ENCODE data around the gene MAGI2. TPM values are rescaled to one million over a fixed set of nuclear protein-coding genes. Genes with fewer than 3 reads are reported as not detected.

The MAGI2 gene
- total RNA-seq, 1 donor from 2014 or later, result 13.3 TPM

DNA sequence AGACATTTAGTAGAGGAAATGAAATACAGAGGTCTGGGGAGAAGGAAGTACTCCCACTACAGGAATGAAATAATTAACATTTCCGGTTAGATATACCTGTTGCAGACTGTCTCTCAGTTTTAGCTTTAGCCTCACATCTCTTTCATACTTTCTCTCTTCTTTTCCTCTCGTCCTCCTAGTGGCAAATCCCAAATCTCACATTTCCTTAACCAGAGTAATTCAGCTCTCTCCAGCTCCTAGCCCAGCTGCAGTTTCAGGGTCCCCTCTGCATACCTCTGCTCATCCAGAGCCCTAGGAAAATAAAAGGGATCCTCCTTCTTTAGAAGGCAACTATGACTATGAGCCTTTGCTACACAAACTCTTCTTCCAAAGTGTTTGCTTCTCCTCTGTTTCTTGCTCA is 1011.7 kb downstream of the MAGI2 start:
- H3K27me3 Mint-ChIP-seq, result no peaks in the 10 kb centered on the region
- H3K27ac Mint-ChIP-seq, result no peak overlapping the region
- no peaks in the 10 kb centered on the region for H3K9me3 Mint-ChIP-seq
- TF ChIP-seq, protein P1, sequence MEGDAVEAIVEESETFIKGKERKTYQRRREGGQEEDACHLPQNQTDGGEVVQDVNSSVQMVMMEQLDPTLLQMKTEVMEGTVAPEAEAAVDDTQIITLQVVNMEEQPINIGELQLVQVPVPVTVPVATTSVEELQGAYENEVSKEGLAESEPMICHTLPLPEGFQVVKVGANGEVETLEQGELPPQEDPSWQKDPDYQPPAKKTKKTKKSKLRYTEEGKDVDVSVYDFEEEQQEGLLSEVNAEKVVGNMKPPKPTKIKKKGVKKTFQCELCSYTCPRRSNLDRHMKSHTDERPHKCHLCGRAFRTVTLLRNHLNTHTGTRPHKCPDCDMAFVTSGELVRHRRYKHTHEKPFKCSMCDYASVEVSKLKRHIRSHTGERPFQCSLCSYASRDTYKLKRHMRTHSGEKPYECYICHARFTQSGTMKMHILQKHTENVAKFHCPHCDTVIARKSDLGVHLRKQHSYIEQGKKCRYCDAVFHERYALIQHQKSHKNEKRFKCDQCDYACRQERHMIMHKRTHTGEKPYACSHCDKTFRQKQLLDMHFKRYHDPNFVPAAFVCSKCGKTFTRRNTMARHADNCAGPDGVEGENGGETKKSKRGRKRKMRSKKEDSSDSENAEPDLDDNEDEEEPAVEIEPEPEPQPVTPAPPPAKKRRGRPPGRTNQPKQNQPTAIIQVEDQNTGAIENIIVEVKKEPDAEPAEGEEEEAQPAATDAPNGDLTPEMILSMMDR (conservative IDR thresholded peaks at IDR 0.05), result no peak
- DNase-seq (ENCODE audit: extremely low spot score, unreplicated experiment), result no peak
- no peak overlapping the region for H3K4me3 Mint-ChIP-seq
- peaks cover 16% of the 10 kb centered on the region for H3K4me1 Mint-ChIP-seq (ENCODE audit: unreplicated experiment)
- no peaks in the 10 kb centered on the region for H3K36me3 Mint-ChIP-seq

DNA sequence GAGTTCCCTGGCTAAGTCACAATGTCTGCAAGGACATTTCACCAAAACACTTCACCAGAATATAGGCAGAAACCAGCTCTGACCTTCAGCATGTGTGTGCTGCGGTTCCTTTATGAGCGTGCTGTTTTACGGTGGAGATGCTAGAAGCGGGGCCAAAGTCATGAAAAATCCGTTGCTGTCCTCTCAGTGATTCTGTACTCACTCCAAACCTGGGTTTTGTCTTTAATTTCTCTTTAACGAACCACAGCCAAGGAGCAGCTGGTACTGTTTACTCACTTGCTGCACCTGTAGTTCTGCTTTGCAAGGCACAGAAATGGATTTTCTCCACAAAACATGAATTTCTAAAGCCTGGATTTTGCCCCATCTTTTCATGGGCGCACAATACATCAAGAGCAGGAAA is 1015.0 kb downstream of the MAGI2 start:
- TF ChIP-seq, protein P1 (conservative IDR thresholded peaks at IDR 0.05), result no peak
- no peak for DNase-seq (ENCODE audit: extremely low spot score, unreplicated experiment)
- Mint-ChIP-seq H3K4me3 (no peak overlapping the region), H3K36me3 (no peaks in the 10 kb centered on the region), H3K9me3 (no peaks in the 10 kb centered on the region), H3K27ac (no peak overlapping the region), H3K27me3 (peaks cover 7% of the 10 kb centered on the region), H3K4me1 (ENCODE audit: unreplicated experiment) (peaks cover 9% of the 10 kb centered on the region)

DNA sequence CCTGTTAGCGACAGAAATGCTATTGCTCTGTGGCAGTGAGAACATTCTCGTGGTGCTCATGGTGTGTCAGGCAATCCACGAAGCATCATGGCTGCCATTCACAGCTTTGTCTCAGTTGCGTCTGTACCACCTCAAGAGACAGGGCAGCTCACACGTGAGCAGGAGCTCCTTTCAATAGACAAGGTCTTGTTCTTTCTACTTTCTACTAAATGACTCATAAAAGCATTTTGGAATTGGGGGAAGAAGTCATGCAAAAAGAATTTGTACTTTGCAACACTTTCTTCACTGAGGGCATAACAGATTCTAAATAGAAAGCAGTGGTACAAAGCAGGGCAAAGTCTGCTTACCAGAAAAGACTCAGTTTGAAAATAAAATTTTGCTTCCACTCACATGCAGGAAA is 1016.3 kb downstream of the MAGI2 start:
- peaks cover 7% of the 10 kb centered on the region for H3K27me3 Mint-ChIP-seq
- no peaks in the 10 kb centered on the region for H3K36me3 Mint-ChIP-seq
- peaks cover 4% of the 10 kb centered on the region for H3K4me1 Mint-ChIP-seq (ENCODE audit: unreplicated experiment)
- H3K4me3 Mint-ChIP-seq, result no peak overlapping the region
- TF ChIP-seq, protein P1 (conservative IDR thresholded peaks at IDR 0.05), result no peak
- no peaks in the 10 kb centered on the region for H3K9me3 Mint-ChIP-seq
- DNase-seq (ENCODE audit: extremely low spot score, unreplicated experiment), result no peak
- no peak overlapping the region for H3K27ac Mint-ChIP-seq

DNA sequence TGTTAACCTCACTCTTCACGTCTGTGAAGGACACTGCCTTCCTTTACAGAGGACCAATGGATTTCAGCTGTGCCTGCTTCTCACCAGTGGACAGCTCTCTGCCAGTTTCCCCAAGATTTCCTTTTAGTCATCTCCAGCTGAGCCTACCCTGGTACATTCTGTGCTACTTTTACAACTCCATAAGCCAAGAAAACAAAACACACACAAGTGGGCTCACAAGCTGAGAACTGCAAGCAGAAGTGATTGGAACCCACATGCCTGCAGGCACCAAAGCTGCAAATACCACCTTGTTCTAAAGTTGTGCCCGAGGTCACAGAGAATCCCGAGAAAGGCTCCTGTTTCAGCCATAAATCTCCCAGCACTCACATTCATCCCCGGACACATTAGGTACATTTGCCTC is 1018.1 kb downstream of the MAGI2 start:
- Mint-ChIP-seq H3K36me3 (no peaks in the 10 kb centered on the region), H3K27me3 (peaks cover 7% of the 10 kb centered on the region), H3K9me3 (no peaks in the 10 kb centered on the region), H3K4me1 (ENCODE audit: unreplicated experiment) (peaks cover 4% of the 10 kb centered on the region), H3K27ac (no peak overlapping the region), H3K4me3 (no peak overlapping the region)
- DNase-seq (ENCODE audit: extremely low spot score, unreplicated experiment), result no peak
- TF ChIP-seq, protein P1 (conservative IDR thresholded peaks at IDR 0.05), result no peak

DNA sequence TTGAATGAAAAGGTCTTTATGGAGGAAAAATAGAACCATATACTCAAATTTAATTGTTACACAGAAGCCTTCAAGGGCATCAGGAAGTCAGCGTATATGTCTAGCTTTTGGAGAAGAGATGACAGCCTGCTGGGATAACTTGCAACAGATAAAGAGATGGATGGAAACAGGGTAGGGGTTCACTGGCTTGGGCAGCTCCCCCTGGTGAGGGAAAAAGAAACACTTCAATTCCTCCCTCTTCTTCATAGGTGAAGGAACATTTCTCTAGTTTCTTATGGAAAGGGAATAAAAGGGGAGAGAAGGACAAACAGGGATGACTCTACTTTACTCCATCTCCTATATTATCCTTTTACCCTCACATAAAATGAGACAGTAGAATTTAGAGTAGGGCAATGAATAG is 1019.2 kb downstream of the MAGI2 start:
- Mint-ChIP-seq H3K27me3 (peaks cover 7% of the 10 kb centered on the region), H3K27ac (no peak overlapping the region), H3K9me3 (no peaks in the 10 kb centered on the region), H3K4me3 (no peak overlapping the region), H3K36me3 (no peaks in the 10 kb centered on the region), H3K4me1 (ENCODE audit: unreplicated experiment) (peaks cover 4% of the 10 kb centered on the region)
- DNase-seq (ENCODE audit: extremely low spot score, unreplicated experiment), result no peak
- TF ChIP-seq, protein P1 (conservative IDR thresholded peaks at IDR 0.05), result peak; percentile 33

DNA sequence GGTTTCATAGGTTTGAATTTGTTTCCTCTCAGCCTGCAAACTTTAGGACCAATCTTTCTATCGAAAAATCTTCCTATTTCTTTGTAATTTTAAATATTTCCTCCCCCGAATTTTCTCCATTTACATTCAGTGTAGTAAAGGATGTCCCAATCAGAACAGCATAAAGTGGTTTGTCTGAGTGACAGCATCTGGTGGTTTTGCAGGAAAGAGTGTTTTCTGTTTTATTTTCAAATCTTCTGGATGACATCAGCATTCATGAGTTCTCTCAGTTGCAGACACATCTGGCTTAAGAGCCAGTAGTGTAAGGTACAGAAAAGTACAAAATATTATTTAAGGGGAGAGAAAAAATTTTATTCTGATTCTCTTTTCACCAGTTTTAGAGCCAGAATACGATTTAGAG is 1020.0 kb downstream of the MAGI2 start:
- Mint-ChIP-seq H3K27ac (no peak overlapping the region), H3K27me3 (peaks cover 7% of the 10 kb centered on the region), H3K36me3 (no peaks in the 10 kb centered on the region), H3K9me3 (no peaks in the 10 kb centered on the region), H3K4me3 (no peak overlapping the region), H3K4me1 (ENCODE audit: unreplicated experiment) (no peaks in the 10 kb centered on the region)
- TF ChIP-seq, protein P1 (conservative IDR thresholded peaks at IDR 0.05), result no peak
- no peak for DNase-seq (ENCODE audit: extremely low spot score, unreplicated experiment)
